ENCODE measurements around the gene QSOX1.
A peak's percentile ranks its signal among the peaks of the same experiment; 100 is the strongest.

The QSOX1 gene

GRCh38 chr1:180169640-180170195, 15.0 kb downstream of the QSOX1 start:
- no peak for DNase-seq (ENCODE audit: low read depth)

- DNase-seq (ENCODE audit: low read depth), result no peak
These were observed 16.0 kb downstream of the QSOX1 start for GRCh38 chr1:180170546-180171151.

- no peak for DNase-seq (ENCODE audit: low read depth)
These were observed 17.0 kb downstream of the QSOX1 start for GRCh38 chr1:180171691-180172090.

GRCh38 chr1:180173451-180173850, 18.8 kb downstream of the QSOX1 start:
- no peak for DNase-seq (ENCODE audit: low read depth)

- no peak for DNase-seq (ENCODE audit: low read depth)
These were observed 19.3 kb downstream of the QSOX1 start for GRCh38 chr1:180173952-180174351.

GRCh38 chr1:180175291-180175690, 20.6 kb downstream of the QSOX1 start:
- DNase-seq (ENCODE audit: low read depth), result no peak

- DNase-seq (ENCODE audit: low read depth), result no peak
These were observed 21.1 kb downstream of the QSOX1 start for GRCh38 chr1:180175806-180176205.

GRCh38 chr1:180176965-180177364, 22.3 kb downstream of the QSOX1 start:
- DNase-seq (ENCODE audit: low read depth), result no peak

GRCh38 chr1:180177931-180178330, 23.3 kb downstream of the QSOX1 start:
- DNase-seq (ENCODE audit: low read depth), result no peak

GRCh38 chr1:180178511-180179161, 24.0 kb downstream of the QSOX1 start:
- DNase-seq (ENCODE audit: low read depth), result peak; percentile 45

GRCh38 chr1:180179162-180179957, 24.7 kb downstream of the QSOX1 start:
- DNase-seq (ENCODE audit: low read depth), result no peak

GRCh38 chr1:180181048-180181447, 26.4 kb downstream of the QSOX1 start:
- peak; percentile 12 for DNase-seq (ENCODE audit: low read depth)

GRCh38 chr1:180181996-180182642, 27.4 kb downstream of the QSOX1 start:
- DNase-seq (ENCODE audit: low read depth), result no peak

- no peak for DNase-seq (ENCODE audit: low read depth)
These were observed 28.1 kb downstream of the QSOX1 start for GRCh38 chr1:180182643-180183311.

GRCh38 chr1:180183426-180183825, 28.8 kb downstream of the QSOX1 start:
- no peak for DNase-seq (ENCODE audit: low read depth)

- DNase-seq (ENCODE audit: low read depth), result no peak
These were observed 29.4 kb downstream of the QSOX1 start for GRCh38 chr1:180184041-180184440.

GRCh38 chr1:180185281-180185680, 30.6 kb downstream of the QSOX1 start:
- no peak for DNase-seq (ENCODE audit: low read depth)

GRCh38 chr1:180185971-180186645, 31.4 kb downstream of the QSOX1 start:
- no peak for DNase-seq (ENCODE audit: low read depth)

GRCh38 chr1:180186831-180187230, 32.2 kb downstream of the QSOX1 start:
- DNase-seq (ENCODE audit: low read depth), result no peak

- DNase-seq (ENCODE audit: low read depth), result no peak
These were observed 33.0 kb downstream of the QSOX1 start for GRCh38 chr1:180187626-180188025.

GRCh38 chr1:180188091-180188506, 33.4 kb downstream of the QSOX1 start:
- peak; percentile 39 for DNase-seq (ENCODE audit: low read depth)
